WTC11 (cell line): ENCODE results near the gene SETD3. TPM values are rescaled to one million over a fixed set of nuclear protein-coding genes. Genes with fewer than 3 reads are reported as not detected.
A peak's percentile ranks its signal among the peaks of the same experiment; 100 is the strongest.

ENCODE experiments used
- ATAC-seq: fragments of 200-7000 bp; cut with Tn5 transposase; 2 replicates; pipeline ENCODE4 v1.10.0; 2021; ENCODE audit warnings: mild to moderate bottlenecking, moderate library complexity
- CTCF ChIA-PET: fragments of 300-600 bp; sonication (Branson Sonifier 250); formaldehyde crosslinking; loops from one replicate; lab custom pipeline; 2021; ENCODE audit warnings: antibody characterized with exemption; lab: Charles Lee
- POLR2A ChIA-PET: fragments of 350-600 bp; sonication (Branson Sonifier 250); formaldehyde crosslinking; loops from one replicate; lab custom pipeline; 2021; ENCODE audit warnings: antibody characterized with exemption; lab: Charles Lee
- DNase-seq: peaks from one replicate; pipeline ENCODE4 v3.0.0; 2021; ENCODE audit warnings: low spot score
- H3K27ac Mint-ChIP-seq: 2 replicates; pipeline ENCODE4 v1.8.0; 2021; ENCODE audit warnings: mixed read lengths
- H3K27me3 Mint-ChIP-seq: 2 replicates; pipeline ENCODE4 v1.8.0; 2021; ENCODE audit warnings: low read depth, mild to moderate bottlenecking, moderate library complexity, mixed read lengths
- H3K36me3 Mint-ChIP-seq: 2 replicates; pipeline ENCODE4 v1.8.0; 2021; ENCODE audit warnings: mixed read lengths
- H3K4me1 Mint-ChIP-seq: 2 replicates; pipeline ENCODE4 v1.8.0; 2022; ENCODE audit warnings: mixed read lengths
- H3K4me3 Mint-ChIP-seq: 2 replicates; pipeline ENCODE4 v1.8.0; 2021; ENCODE audit warnings: mild to moderate bottlenecking, moderate library complexity, mixed read lengths
- H3K9me3 Mint-ChIP-seq: 2 replicates; pipeline ENCODE4 v1.8.0; 2021; ENCODE audit warnings: mixed read lengths
- AR ChIP-seq: fragments of 250-450 bp; sonication (Bioruptor Pico); IDR thresholded peaks from 2 replicates; pipeline ENCODE4 v1.9.0; 2021; ENCODE audit warnings: mild to moderate bottlenecking
- ATF2 ChIP-seq: sonication (generic); formaldehyde crosslinking; IDR thresholded peaks from 2 replicates; pipeline ENCODE4 v1.8.1; 2022; ENCODE audit warnings: low read depth, missing genetic modification reagents, borderline replicate concordance
- E2F5 ChIP-seq: sonication (generic); formaldehyde crosslinking; IDR thresholded peaks from 2 replicates; pipeline ENCODE4 v1.8.1; 2022; ENCODE audit warnings: mild to moderate bottlenecking, moderate library complexity, missing genetic modification reagents
- ERG ChIP-seq: fragments of 250-450 bp; sonication (Bioruptor Pico); IDR thresholded peaks from 2 replicates; pipeline ENCODE4 v1.8.0; 2021; ENCODE audit warnings: mild to moderate bottlenecking
- ETV6 ChIP-seq: sonication (generic); formaldehyde crosslinking; IDR thresholded peaks from 2 replicates; pipeline ENCODE4 v1.8.1; 2022; ENCODE audit warnings: mild to moderate bottlenecking, missing genetic modification reagents
- FOXK1 ChIP-seq: sonication (generic); formaldehyde crosslinking; IDR thresholded peaks from 2 replicates; pipeline ENCODE4 v1.8.0; 2022; ENCODE audit warnings: mild to moderate bottlenecking, moderate library complexity, missing genetic modification reagents
- HMGA2 ChIP-seq: fragments of 250-450 bp; sonication (Bioruptor Pico); IDR thresholded peaks from 2 replicates; pipeline ENCODE4 v1.4.0; 2021; ENCODE audit warnings: mild to moderate bottlenecking, moderate library complexity
- IRF2 ChIP-seq: sonication (generic); formaldehyde crosslinking; IDR thresholded peaks from 2 replicates; pipeline ENCODE4 v1.8.0; 2022; ENCODE audit warnings: low read depth, missing genetic modification reagents, borderline replicate concordance
- JUN ChIP-seq: sonication (generic); formaldehyde crosslinking; IDR thresholded peaks from 2 replicates; pipeline ENCODE4 v1.8.0; 2023; ENCODE audit warnings: mild to moderate bottlenecking, missing genetic modification reagents
- KAT7 ChIP-seq: sonication (generic); formaldehyde crosslinking; IDR thresholded peaks from 2 replicates; pipeline ENCODE4 v1.8.1; 2023; ENCODE audit warnings: missing genetic modification reagents, mild to moderate bottlenecking, borderline replicate concordance
- NFATC4 ChIP-seq: fragments of 250-450 bp; sonication (Bioruptor Pico); IDR thresholded peaks from 2 replicates; pipeline ENCODE4 v1.9.0; 2021; ENCODE audit warnings: mild to moderate bottlenecking
- PRRX2 ChIP-seq: fragments of 250-450 bp; sonication (Bioruptor Pico); IDR thresholded peaks from 2 replicates; pipeline ENCODE4 v1.8.0; 2021; ENCODE audit warnings: mild to moderate bottlenecking
- USF2 ChIP-seq: sonication (generic); formaldehyde crosslinking; IDR thresholded peaks from 2 replicates; pipeline ENCODE4 v1.8.1; 2023; ENCODE audit warnings: mild to moderate bottlenecking, missing genetic modification reagents, moderate library complexity
- ZNF138 ChIP-seq: sonication (generic); formaldehyde crosslinking; conservative IDR thresholded peaks from 2 replicates; pipeline ENCODE4 v1.8.1; 2022; ENCODE audit warnings: mild to moderate bottlenecking, moderate library complexity, missing genetic modification reagents
- ZNF219 ChIP-seq: sonication (generic); formaldehyde crosslinking; IDR thresholded peaks from 2 replicates; pipeline ENCODE4 v1.8.0; 2023; ENCODE audit warnings: missing genetic modification reagents, mild to moderate bottlenecking, borderline replicate concordance
- ZNF263 ChIP-seq: sonication (generic); formaldehyde crosslinking; IDR thresholded peaks from 2 replicates; pipeline ENCODE4 v1.8.1; 2022; ENCODE audit warnings: low read depth, mild to moderate bottlenecking, moderate library complexity, missing genetic modification reagents
- ZNF423 ChIP-seq: fragments of 250-450 bp; sonication (Bioruptor Pico); IDR thresholded peaks from 2 replicates; pipeline ENCODE4 v2.1.2; 2022; ENCODE audit warnings: mild to moderate bottlenecking, moderate library complexity
- ZSCAN18 ChIP-seq: fragments of 250-450 bp; sonication (Bioruptor Pico); IDR thresholded peaks from 2 replicates; pipeline ENCODE4 v2.1.2; 2022; ENCODE audit warnings: mild to moderate bottlenecking, moderate library complexity
- total RNA-seq: library from RNA; stranded (reverse); gene quantifications from 3 replicates; pipeline ENCODE4 v1.2.3, GENCODE V29; 2021

SETD3 gene
- total RNA-seq, 1 experiment from 2014 or later = 53.1 TPM

GRCh38 chr14:99425272-99425681 is 55.4 kb downstream of the SETD3 start:
- ChIA-PET CTCF (interaction anchor here (0.7 to 2.2 kb wide), 6 partner anchors 9 to 36 kb away, joined by 3 to 12 read pairs (median 6); no protein-coding TSS in a partner anchor), POLR2A (no interaction called here)
- Mint-ChIP-seq H3K4me3 (no peak overlapping the region), H3K4me1 (peaks cover 53% of the 10 kb centered on the region), H3K9me3 (peaks cover 21% of the 10 kb centered on the region), H3K27ac (peak overlapping the region; percentile 57; the same call in 1 of the 2 replicates), H3K36me3 (peaks cover 26% of the 10 kb centered on the region), H3K27me3 (no peaks in the 10 kb centered on the region)
- ATAC-seq = no peak
- no peak for DNase-seq
- TF ChIP-seq NFATC4 (CRISPR knock-in tag) = no peak
- TF ChIP-seq ZNF423 (CRISPR knock-in tag) = no peak
- TF ChIP-seq ZNF138 (CRISPR knock-in tag) = no peak
- TF ChIP-seq ZNF219 = no peak
- no peak for TF ChIP-seq HMGA2 (CRISPR knock-in tag)
- TF ChIP-seq JUN (CRISPR knock-in tag) = no peak
- TF ChIP-seq USF2 (CRISPR knock-in tag) = no peak
- TF ChIP-seq ZNF263 (CRISPR knock-in tag) = no peak
- TF ChIP-seq ETV6 = no peak

- DNase-seq (no peak), ATAC-seq (peak; percentile 57)
- H3K4me3 Mint-ChIP-seq = no peak overlapping the region
- peaks cover 19% of the 10 kb centered on the region for H3K9me3 Mint-ChIP-seq
- CTCF ChIA-PET = interaction anchor here (0.7 to 1.8 kb wide), 6 partner anchors 9 to 150 kb away, joined by 4 to 12 read pairs (median 4); no protein-coding TSS in a partner anchor
- POLR2A ChIA-PET = no interaction called here
- TF ChIP-seq USF2 (CRISPR knock-in tag) (0 out of 2 replicates have a peak, but pooled peaks have one; percentile 17), E2F5 (no peak), ZNF423 (CRISPR knock-in tag) (peak; percentile 52; the same call in 1 of the 2 replicates), IRF2 (CRISPR knock-in tag) (no peak), ATF2 (CRISPR knock-in tag) (no peak)
- TF ChIP-seq, all 79 proteins: peak for 2
- H3K4me1 Mint-ChIP-seq = peaks cover 58% of the 10 kb centered on the region
- no peaks in the 10 kb centered on the region for H3K27me3 Mint-ChIP-seq
- H3K36me3 Mint-ChIP-seq = peaks cover 20% of the 10 kb centered on the region
- H3K27ac Mint-ChIP-seq = peak overlapping the region; percentile 57
Measured at GRCh38 chr14:99424306-99424877, 56.3 kb downstream of the SETD3 start.

- Mint-ChIP-seq H3K9me3 (peaks cover 9% of the 10 kb centered on the region), H3K27ac (no peak overlapping the region), H3K4me3 (no peak overlapping the region), H3K36me3 (peaks cover 10% of the 10 kb centered on the region), H3K27me3 (no peaks in the 10 kb centered on the region), H3K4me1 (peaks cover 61% of the 10 kb centered on the region)
- ChIA-PET POLR2A (no interaction called here), CTCF (interaction anchor here (1.1 to 3.7 kb wide), 6 partner anchors 8 to 149 kb away, joined by 4 to 20 read pairs (median 6); no protein-coding TSS in a partner anchor)
- ATAC-seq (no peak), DNase-seq (no peak)
- TF ChIP-seq KAT7 (CRISPR knock-in tag) (no peak), ZSCAN18 (no peak), AR (no peak), ERG (no peak), PRRX2 (no peak), E2F5 (no peak), NFATC4 (CRISPR knock-in tag) (no peak), FOXK1 (CRISPR knock-in tag) (no peak)
Measured at GRCh38 chr14:99423434-99423833, 57.2 kb downstream of the SETD3 start.
